SK-N-MC (cell line): ENCODE data around the gene SERINC3.

Source experiments
- EZH2 ChIP-seq: fragments of 200-600 bp; sonication (generic); IDR thresholded peaks from one replicate; pipeline ENCODE4 v1.6.1; 2017; ENCODE audit warnings: antibody characterized with exemption
- FOXP2 ChIP-seq: optimal IDR thresholded peaks from 2 replicates; pipeline ENCODE3; 2011; ENCODE audit warnings: mild to moderate bottlenecking, moderate library complexity; ENCODE audit not compliant: insufficient read depth; ENCODE audit errors: extremely low read length, control extremely low read depth
- POLR2AphosphoS5 ChIP-seq: IDR thresholded peaks from 2 replicates; pipeline ENCODE4 v1.6.1; 2012; ENCODE audit warnings: mild to moderate bottlenecking, low read depth, low read length, borderline replicate concordance

- no peak for TF ChIP-seq EZH2
- no peak for TF ChIP-seq POLR2AphosphoS5
- no peak for TF ChIP-seq FOXP2
These were observed 24.1 kb downstream of the SERINC3 start for GRCh38 chr20:44497761-44498160.
